Stimulated activated CD4-positive, alpha-beta T cell treated with anti-CD3 and anti-CD28 coated beads, TNF-alpha, amount 100 ng/mL, for 48 hours (primary cell): ENCODE measurements around the gene EBF3.

Source experiments
- DNase-seq, 3 donors: peaks; one replicate each; pipeline ENCODE4 v3.0.0-alpha.2; 2020; ENCODE audit warnings: low read depth in 3 of 3

Gene EBF3

DNA sequence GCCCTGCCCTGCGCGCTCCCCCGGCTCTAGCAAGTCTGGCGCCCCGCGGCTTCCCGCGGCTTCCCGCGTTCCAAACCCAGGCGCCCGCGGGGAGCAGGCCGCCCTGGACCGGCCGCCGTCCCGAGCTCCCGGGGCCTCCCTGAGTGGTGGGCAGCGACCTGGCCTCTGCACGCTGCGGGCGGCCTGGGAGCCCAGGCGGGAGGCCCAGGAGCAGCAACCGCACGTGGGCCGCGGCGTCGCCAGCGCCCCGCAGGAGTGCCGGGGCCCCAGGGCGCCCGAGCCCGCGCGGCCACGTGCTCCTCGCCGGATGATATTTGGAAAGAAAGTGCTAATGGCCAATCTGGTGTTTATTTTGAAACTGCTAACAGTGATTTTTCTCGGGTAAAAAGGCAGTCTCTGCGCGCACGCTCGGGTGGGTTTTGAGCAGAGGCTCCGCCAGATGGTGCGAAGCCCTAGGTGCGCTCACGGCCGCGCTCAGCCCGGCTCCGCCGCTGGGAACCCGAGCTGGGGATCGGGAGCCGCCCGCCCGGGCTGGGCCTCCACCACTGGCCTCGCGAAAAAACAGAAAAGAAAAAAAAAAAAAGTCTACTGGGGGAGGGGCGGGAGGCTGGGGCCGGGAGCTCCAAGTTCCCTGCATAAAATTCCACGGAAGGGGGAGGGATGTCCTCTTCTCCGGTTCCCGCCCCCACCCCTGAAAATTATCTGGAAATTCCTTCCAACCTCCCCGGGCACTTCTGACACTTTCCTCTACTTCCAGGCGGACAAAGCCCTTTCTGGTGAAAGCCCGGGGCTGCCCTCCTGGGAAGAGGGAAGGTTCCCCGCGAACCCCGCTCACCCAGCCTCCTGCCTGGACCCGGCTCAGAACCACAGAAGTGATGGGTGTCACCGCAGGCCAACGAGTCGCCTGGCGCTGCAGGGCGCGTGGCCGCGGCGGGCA is 4.3 kb downstream of the EBF3 start:
- no peak for DNase-seq

DNA sequence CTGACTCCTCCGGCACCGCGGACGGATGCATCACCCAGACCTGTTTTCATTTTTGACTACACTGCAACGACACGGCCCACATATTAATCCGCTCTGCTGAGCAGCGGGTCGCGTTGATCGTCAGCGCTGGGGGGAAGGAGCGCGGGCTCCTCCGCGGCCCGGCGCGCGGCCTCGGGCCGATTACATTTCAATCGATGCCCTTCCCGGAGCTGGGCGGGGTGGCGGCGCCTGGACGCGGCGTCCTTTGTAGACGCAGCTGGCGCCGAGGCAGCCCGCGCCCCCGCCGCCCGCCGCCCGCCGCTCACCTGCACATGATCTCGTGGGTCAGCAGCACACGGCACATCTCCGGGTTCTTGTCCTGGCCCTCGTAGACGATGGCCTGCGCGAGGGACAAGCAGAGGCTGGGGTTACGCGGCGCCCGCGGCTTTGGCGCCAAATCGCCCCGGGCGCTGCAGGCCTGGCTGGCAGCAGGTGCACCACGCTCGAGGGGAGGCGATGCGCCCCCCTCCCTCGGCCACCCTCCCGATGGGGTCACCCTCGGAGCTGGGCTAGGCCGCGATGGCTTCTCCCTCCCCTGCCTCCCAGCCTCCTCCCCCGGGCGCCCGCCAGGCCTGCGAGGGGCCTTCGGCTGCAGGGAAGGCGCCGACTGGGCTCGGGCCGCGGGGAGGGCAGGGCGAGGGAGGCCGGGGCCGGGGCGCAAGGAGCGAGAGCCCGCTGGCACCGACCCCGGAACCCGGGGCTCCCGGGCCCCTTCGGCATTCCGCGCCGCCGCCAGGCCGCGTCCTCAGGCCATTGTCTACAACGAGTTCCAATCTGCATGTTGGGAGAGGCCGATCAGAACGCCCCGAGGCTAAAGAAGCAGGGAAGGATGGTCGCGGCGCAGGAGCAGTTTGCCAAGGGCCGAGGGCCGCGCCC is 5.2 kb downstream of the EBF3 start:
- no peak for DNase-seq

DNA sequence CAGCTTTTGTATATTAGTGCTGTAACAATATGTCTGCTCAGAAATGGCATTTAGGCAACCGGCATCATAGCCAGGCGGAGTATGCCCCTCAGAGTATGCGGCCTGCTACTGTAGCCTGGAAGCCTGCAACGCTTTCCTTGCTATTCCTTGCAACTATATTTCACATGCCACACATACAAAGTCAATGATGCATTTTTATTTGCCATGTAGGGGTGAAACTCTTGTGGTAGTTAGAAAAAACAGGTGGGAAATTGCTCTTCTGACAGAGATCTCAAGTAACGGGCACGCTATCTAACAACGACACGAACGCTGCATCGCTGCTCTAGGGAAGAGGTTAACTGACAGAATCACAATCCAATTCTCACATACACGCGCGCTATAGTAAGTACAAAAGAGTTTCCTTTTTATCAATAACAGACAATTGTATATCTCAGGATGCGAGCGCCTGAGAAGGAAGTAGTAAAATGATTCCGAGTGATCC is 5.9 kb downstream of the EBF3 start:
- DNase-seq = no peak

DNA sequence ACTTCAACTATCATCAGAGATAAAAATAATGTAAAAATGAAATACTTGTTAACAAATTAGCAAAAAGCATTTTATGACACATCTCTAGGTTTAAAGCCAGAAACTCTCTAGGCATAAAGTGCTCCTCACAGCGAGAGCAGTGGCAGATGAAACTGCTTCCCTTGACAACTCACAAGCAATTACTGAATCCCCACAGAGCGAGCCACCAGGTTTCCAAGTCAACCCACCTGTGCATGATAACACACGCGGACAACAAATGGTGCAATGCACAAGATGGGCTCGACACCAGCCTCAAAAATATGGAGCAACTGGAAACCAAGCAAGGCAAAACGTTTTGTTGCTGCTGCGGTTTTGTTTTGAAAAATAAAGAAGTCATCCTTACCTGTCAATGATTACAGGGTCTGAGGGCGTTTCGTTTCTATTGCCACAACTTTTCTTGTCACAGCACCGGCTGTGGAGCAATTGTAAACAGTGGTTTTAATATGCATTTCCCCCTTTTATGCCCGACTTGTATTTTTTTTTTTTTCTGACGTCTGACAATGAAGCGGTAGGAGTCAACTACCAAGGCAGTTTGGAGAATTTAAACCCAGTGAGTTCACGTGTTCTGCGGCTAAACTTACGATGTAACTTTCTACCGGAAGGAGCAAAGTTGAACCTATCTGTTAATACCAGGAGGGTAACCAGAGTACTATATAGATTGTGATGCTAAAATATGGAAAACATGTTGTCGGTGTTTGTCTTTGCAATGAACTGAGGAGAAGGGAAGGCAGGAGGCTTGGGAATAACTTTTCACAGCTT is 7.0 kb downstream of the EBF3 start:
- DNase-seq = no peak

- DNase-seq = no peak
Measured at GRCh38 chr10:129956286-129956670, 7.8 kb downstream of the EBF3 start.

DNA sequence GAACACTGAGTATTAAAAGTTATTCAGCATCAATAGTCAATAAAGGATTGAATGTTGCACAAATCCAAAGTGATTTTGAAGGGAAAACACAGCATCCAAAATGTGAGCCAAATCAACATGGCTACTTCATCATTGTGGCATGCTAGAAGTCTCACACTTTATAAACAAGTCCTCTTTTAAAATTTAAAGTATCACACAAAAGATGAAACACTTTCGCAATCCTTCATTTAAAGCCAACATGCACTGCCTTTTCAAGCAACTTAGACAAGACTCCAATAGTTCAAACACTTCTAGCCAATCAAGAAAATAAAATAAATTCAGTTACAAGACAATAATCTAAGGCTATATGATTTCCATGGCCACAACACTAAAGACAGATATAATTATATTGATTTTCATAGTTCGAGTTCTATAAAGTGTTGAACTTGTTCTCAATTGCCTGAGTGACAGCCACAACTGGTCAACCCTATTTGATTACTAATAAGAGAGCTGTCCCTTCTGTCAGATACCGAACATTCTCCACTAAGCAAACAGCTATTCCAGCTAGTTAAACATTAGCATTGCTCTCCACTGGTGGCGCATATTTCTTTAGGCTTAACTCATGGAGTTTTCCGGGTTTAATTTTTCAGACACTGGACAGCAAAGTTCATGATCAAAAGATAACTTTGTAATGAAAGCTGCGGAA is 8.3 kb downstream of the EBF3 start:
- no peak for DNase-seq

- DNase-seq = no peak
Measured at GRCh38 chr10:129954492-129955315, 9.4 kb downstream of the EBF3 start.

DNA sequence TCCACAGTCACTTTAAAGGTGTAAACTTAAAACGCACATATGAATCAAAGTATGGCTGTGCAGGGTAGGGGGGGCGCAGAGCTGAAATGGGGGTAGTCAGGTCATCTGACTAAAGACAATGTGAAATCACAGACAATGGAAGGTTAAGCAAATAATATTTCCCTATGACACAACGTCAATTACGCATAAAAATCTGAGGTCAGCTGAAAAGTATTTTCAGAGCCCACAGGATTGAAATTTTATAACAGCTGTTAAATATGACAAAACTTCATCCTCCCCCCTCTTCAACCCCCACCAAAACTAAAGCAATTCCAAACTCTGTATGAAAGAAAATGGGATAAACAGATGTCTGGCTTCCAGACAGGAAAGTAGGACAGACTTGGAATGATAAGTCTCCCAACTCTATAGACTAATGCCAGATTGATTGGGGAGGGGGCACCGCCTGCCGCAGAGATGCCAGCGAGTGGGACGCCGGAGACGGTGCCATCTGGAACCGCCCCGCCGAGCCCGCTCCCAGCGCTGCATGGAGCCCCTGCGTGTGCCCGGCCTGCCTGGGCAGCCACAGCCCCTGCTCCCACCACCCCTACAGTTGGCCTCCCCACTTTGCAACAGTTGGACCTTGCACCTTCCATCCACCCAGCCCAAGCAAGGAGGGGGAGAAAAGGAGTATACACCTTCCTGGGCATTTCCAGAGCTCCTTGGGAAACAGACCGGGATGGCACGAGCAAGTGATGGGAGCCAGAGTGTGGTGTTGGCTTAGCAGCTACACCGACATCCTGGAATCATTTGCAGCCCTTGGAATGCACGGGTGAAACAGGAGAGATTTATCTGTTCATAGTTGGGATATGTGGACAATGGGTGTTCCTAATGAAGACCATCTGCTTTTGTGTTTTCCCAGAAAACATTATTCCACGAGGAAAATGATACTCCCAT is 10.7 kb downstream of the EBF3 start:
- DNase-seq = no peak

GRCh38 chr10:129952378-129953118 is 11.5 kb downstream of the EBF3 start:
- no peak for DNase-seq

GRCh38 chr10:129951970-129952265 is 12.2 kb downstream of the EBF3 start:
- DNase-seq = no peak

DNA sequence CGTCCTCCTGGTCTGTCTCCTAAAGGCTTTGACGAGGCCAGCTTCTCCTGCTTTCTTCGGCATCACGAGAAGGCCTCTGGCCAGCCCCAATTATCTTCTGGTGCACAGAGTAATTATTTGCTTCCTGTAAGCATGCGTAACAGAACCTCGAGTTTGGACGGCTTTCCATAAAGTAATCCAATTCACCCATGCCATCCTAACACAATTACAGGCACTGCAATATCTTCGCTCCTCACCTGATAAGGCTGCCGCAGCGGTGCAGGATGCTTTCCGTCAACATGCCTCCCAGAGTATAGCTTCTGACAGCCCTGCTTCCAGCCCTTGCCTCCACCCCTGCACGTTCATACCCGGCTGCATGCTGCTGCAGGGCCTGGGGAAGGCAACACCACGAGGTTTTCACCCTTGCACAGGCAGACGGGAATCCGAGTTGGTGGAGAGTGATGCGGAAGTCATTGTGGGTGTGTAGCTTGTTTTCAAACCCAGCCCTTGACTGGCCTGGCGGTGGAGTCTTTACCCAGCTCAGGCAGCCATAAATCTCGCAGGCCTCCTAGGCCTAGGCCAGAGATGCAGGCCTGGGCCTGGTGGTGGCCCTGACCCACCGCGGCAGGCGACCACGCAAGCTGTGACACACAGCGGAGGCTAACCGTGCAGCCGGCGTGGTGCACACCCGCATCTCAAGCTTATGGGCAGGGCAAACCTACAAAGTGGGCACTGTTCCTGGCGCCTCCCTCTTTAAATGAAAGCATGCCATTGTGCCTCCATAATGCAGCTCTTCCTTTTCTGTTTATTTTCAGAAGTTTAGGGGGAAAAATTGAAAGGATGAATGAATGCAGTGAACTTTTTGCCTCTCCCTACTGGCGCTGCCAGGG is 12.7 kb downstream of the EBF3 start:
- DNase-seq = no peak

GRCh38 chr10:129950676-129951075 is 13.4 kb downstream of the EBF3 start:
- DNase-seq = no peak

DNA sequence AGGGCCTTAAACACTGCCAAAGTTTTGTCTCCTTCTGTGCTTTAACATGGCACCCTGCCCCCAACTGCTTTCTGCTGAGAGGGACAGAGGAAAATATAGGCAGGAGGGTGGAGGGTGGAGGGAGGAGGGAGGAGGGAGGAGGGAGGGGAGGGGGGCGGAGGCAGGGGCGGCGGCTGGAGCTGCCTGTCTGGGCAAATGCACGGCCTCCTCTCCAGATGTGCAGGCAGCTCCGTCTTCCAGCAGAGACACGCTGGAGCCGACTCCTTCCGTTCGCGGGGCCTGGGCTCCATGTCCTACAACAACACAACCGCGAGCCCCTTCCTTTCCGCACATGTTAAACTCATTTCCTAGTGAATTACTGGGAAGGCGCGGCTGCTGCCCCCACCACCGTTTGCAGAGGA is 14.2 kb downstream of the EBF3 start:
- no peak for DNase-seq

DNA sequence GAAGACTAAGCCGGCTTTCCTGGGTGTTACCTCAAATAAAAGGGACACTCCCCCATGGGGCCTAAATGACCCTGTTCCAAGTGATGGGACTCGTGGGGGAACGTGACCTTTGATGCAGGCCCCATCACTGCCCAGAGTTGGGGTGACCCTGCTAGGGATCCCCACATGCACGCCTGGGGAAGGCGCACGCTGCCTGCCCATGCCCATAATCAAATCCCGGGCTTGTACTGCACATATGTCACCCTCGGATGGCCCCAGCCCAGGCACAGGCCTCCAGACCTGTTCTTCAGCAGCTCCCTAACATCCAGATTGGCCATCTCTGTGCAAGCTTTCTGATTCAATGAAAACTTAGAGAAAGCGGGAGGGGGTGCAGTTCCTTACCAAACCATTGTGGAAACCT is 14.7 kb downstream of the EBF3 start:
- DNase-seq = no peak

DNA sequence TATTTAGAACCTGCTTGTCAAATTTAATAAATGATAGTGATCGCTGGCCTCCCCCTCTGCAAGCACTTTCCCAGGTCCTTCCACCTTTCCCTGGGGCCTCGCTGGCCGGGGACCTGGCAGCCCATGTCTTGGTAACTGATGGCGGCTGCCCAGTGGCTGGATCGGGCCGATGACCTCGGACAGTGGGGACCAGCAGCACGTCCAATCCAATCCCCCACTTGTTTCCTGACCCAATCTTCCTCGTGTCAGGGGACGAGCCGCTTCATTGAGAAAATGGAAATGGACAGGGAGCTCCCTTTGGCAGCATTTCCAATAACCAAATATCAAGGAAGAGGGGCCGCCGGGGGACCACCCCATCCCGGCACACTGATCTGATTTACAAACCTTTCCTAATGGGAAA is 17.2 kb downstream of the EBF3 start:
- no peak for DNase-seq

GRCh38 chr10:129945941-129946760 is 17.9 kb downstream of the EBF3 start:
- no peak for DNase-seq

DNA sequence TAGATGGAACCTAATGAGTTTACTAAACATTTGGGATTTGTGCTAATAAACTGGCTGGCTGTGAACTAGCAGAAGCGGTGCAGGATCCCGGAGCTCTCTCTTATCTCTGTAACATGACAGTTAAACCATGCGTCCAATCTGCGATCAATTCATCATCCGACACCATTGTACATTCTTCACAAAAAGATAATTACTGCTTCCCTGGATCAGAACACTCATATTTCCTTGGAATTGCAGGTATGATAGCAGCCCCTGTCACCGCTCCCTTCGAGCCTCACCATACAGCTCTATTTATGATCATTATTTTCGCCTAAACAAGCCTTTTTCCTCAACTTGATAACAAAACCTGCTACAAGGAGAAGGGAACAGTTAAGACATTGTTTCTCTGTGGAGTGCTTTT is 18.5 kb downstream of the EBF3 start:
- no peak for DNase-seq
